HepG2 (cell line): ENCODE data around the gene CRYBA2. TPM values are rescaled to one million over a fixed set of nuclear protein-coding genes. Genes with fewer than 3 reads are reported as not detected.

Experiments used
- AGO2 ChIP-seq: fragments of 200-400 bp; formaldehyde crosslinking; optimal IDR thresholded peaks from 2 replicates; pipeline ENCODE3; 2017; ENCODE audit warnings: mild to moderate bottlenecking, low read depth, low read length, moderate library complexity
- AKAP8 ChIP-seq: sonication (generic); formaldehyde crosslinking; IDR thresholded peaks from 2 replicates; pipeline ENCODE4 v1.5.1; 2020; ENCODE audit warnings: mild to moderate bottlenecking, missing genetic modification reagents
- ATF7 ChIP-seq, 2 experiments: fragments of 450-650 bp in 1 of 2; sonication (generic) in 1 of 2; formaldehyde crosslinking in 1 of 2; IDR thresholded peaks; 2 replicates each; pipeline versions ENCODE4 v1.4.0 to v1.6.1; 2016 to 2020; ENCODE audit warnings: antibody characterized with exemption in 1 of 2, mild to moderate bottlenecking in 1 of 2, missing genetic modification reagents in 1 of 2
- BCL6 ChIP-seq: IDR thresholded peaks from 2 replicates; pipeline ENCODE4 v1.6.1; 2016; ENCODE audit warnings: missing genetic modification reagents, missing compliant biosample characterization
- BRD4 ChIP-seq: sonication (generic); formaldehyde crosslinking; IDR thresholded peaks from 2 replicates; pipeline ENCODE4 v1.4.0; 2020; ENCODE audit warnings: missing genetic modification reagents
- HCFC1 ChIP-seq: fragments of 150-350 bp; IDR thresholded peaks from 2 replicates; pipeline ENCODE4 v1.6.1; 2014; ENCODE audit warnings: low read depth, low read length
- KDM4B ChIP-seq: sonication (generic); formaldehyde crosslinking; IDR thresholded peaks from 2 replicates; pipeline ENCODE4 v1.4.0; 2020; ENCODE audit warnings: missing genetic modification reagents
- NFKBIZ ChIP-seq: IDR thresholded peaks from 2 replicates; pipeline ENCODE4 v1.6.1; 2018; ENCODE audit warnings: missing genetic modification reagents, missing compliant biosample characterization
- RFXAP ChIP-seq: sonication (generic); formaldehyde crosslinking; IDR thresholded peaks from 2 replicates; pipeline ENCODE4 v1.4.0; 2020; ENCODE audit warnings: missing genetic modification reagents, borderline replicate concordance
- SAP130 ChIP-seq: IDR thresholded peaks from 2 replicates; pipeline ENCODE4 v1.6.1; 2016; ENCODE audit warnings: low read depth
- SNAPC2 ChIP-seq: sonication (generic); formaldehyde crosslinking; IDR thresholded peaks from 2 replicates; pipeline ENCODE4 v1.8.1; 2022; ENCODE audit warnings: mild to moderate bottlenecking, missing genetic modification reagents
- SP4 ChIP-seq: sonication (generic); formaldehyde crosslinking; IDR thresholded peaks from 2 replicates; pipeline ENCODE4 v1.8.1; 2023; ENCODE audit warnings: mild to moderate bottlenecking, missing genetic modification reagents
- SYNCRIP ChIP-seq: fragments of 200-400 bp; formaldehyde crosslinking; IDR thresholded peaks from 2 replicates; pipeline ENCODE4 v1.6.1; 2018; ENCODE audit warnings: mild to moderate bottlenecking, low read depth, low read length; ENCODE audit not compliant: insufficient read depth
- TGIF2 ChIP-seq: IDR thresholded peaks from 2 replicates; pipeline ENCODE4 v1.6.1; 2016; ENCODE audit warnings: control low read depth, missing compliant biosample characterization
- ZNF607 ChIP-seq: sonication (generic); formaldehyde crosslinking; IDR thresholded peaks from 2 replicates; pipeline ENCODE4 v1.5.1; 2020; ENCODE audit warnings: missing genetic modification reagents, mild to moderate bottlenecking, borderline replicate concordance
- polyA plus RNA-seq, 8 experiments: library from polyadenylated mRNA; depleted of rRNA in 3 of 8; stranded (reverse) in 7 of 8; unstranded in 1 of 8; fragments of >200 nt; fragmentation: Illumina TruSeq in 4 of 8; extraction: Trizol in 4 of 8; gene quantifications; 2 replicates each; pipeline versions ENCODE4 v1.2.1 to v1.2.3, GENCODE V29; 2011 to 2016; ENCODE audit warnings: low read depth in 4 of 8, missing spikeins in 1 of 8, mixed read lengths in 1 of 8; ENCODE audit not compliant: insufficient read depth in 1 of 8
- total RNA-seq, 5 experiments: library from RNA; depleted of rRNA; stranded (reverse); fragments of >200 nt; fragmentation: Illumina TruSeq; extraction: Trizol; gene quantifications; 2 replicates each; pipeline ENCODE4 v1.2.3, GENCODE V29; 2016; ENCODE audit warnings: low read depth in 1 of 5
- TF ChIP-seq, protein P1 (sequence below): sonication (generic); formaldehyde crosslinking; IDR thresholded peaks from 2 replicates; pipeline ENCODE4 v1.5.0; 2020; ENCODE audit warnings: missing genetic modification reagents
- TF ChIP-seq, protein P2 (sequence below): sonication (generic); formaldehyde crosslinking; IDR thresholded peaks from 2 replicates; pipeline ENCODE4 v1.5.1; 2020; ENCODE audit warnings: missing genetic modification reagents, mild to moderate bottlenecking, borderline replicate concordance
- TF ChIP-seq, protein P3 (sequence below): sonication (generic); formaldehyde crosslinking; IDR thresholded peaks from 2 replicates; pipeline ENCODE4 v1.4.0; 2020; ENCODE audit warnings: missing genetic modification reagents
- TF ChIP-seq, protein P4 (sequence below): sonication (generic); formaldehyde crosslinking; IDR thresholded peaks from 2 replicates; pipeline ENCODE4 v1.4.0; 2020; ENCODE audit warnings: missing genetic modification reagents
- TF ChIP-seq, protein P5 (sequence below): sonication (generic); formaldehyde crosslinking; IDR thresholded peaks from 2 replicates; pipeline ENCODE4 v1.8.1; 2023; ENCODE audit warnings: mild to moderate bottlenecking, missing genetic modification reagents

The CRYBA2 gene
- total and polyA plus RNA-seq, 2 of the 13 experiments (the other 11 are each of a cell fraction or from before 2014, with no cell fraction given), result not detected

DNA sequence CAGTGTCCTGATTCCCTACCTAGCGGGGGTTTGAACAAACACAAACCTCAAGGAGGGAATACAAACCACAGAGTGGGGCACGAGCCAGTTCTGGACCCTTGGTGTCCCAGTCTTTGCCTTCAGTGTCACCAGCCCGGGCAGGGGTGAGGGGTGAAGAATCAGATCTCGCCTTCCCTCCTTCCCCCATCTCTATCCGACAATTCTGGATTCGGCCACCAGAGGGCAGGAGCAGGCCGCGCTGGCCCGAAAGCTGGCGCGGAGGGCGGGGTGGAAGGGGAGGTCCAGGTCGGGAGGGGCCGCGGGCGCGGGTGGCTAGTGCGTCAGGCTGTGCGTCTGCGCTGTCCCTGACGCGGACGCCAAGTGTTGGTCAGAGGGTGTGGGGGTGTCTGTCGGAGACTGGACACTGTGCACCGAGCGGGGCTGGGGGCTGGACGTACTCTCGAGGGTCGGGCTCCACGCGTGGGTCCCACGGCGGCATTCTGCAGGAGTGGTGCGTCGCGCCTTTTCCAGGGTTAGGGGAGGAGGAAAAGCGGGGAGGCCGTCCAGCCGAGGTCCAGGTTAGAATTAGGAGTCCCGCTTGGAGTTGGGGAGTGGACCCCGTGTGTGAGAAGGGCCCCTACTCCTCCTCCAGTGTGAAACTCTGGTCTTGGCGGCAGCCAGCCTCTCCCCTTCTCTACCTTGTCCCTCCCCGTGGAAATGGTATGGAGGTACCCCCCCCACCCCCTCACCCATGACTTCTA, 2.9 kb upstream of the CRYBA2 start (continued):
- 0 out of 2 replicates have a peak, but pooled peaks have one; percentile 37 for TF ChIP-seq AKAP8 (CRISPR knock-in tag)
- 0 out of 2 replicates have a peak, but pooled peaks have one; percentile 60 for TF ChIP-seq SNAPC2
- TF ChIP-seq NFKBIZ (CRISPR knock-in tag), result 0 out of 2 replicates have a peak, but pooled peaks have one; percentile 49
- no peak for TF ChIP-seq ATF7 (IDR thresholded peaks at IDR 0.05)
- no peak for TF ChIP-seq ATF7 (CRISPR knock-in tag; IDR thresholded peaks at IDR 0.05)
- TF ChIP-seq, protein P1, sequence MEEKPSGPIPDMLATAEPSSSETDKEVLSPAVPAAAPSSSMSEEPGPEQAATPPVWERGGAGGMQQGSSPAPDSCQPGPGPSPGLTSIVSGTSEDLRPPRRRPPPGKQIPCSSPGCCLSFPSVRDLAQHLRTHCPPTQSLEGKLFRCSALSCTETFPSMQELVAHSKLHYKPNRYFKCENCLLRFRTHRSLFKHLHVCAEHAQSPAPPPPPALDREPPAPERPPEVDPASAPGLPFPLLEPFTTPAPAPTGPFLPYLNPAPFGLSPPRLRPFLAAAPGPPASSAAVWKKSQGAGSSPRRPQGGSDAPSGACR (CRISPR knock-in tag), result 0 out of 2 replicates have a peak, but pooled peaks have one; percentile 47
- TF ChIP-seq HCFC1, result no peak
- TF ChIP-seq, protein P2, sequence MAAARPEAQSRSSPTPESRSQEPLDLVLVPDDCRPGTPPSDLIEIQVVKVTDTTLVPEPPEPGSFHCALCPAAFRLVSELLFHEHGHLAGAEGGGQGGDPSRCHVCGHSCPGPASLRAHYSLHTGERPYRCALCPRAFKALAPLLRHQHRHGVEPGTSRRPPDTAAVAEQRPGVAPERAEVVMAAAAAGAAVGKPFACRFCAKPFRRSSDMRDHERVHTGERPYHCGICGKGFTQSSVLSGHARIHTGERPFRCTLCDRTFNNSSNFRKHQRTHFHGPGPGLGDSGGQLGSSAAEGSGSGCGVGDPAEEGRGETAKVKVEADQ (CRISPR knock-in tag), result no peak
- peak; percentile 46 for TF ChIP-seq SAP130 (CRISPR knock-in tag)
- no peak for TF ChIP-seq RFXAP (CRISPR knock-in tag)
- no peak for TF ChIP-seq BRD4 (CRISPR knock-in tag)
- TF ChIP-seq, protein P3, sequence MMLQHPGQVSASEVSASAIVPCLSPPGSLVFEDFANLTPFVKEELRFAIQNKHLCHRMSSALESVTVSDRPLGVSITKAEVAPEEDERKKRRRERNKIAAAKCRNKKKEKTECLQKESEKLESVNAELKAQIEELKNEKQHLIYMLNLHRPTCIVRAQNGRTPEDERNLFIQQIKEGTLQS (CRISPR knock-in tag), result no peak; the same call in 1 of the 2 replicates
- TF ChIP-seq AGO2, result no peak
- TF ChIP-seq, protein P4, sequence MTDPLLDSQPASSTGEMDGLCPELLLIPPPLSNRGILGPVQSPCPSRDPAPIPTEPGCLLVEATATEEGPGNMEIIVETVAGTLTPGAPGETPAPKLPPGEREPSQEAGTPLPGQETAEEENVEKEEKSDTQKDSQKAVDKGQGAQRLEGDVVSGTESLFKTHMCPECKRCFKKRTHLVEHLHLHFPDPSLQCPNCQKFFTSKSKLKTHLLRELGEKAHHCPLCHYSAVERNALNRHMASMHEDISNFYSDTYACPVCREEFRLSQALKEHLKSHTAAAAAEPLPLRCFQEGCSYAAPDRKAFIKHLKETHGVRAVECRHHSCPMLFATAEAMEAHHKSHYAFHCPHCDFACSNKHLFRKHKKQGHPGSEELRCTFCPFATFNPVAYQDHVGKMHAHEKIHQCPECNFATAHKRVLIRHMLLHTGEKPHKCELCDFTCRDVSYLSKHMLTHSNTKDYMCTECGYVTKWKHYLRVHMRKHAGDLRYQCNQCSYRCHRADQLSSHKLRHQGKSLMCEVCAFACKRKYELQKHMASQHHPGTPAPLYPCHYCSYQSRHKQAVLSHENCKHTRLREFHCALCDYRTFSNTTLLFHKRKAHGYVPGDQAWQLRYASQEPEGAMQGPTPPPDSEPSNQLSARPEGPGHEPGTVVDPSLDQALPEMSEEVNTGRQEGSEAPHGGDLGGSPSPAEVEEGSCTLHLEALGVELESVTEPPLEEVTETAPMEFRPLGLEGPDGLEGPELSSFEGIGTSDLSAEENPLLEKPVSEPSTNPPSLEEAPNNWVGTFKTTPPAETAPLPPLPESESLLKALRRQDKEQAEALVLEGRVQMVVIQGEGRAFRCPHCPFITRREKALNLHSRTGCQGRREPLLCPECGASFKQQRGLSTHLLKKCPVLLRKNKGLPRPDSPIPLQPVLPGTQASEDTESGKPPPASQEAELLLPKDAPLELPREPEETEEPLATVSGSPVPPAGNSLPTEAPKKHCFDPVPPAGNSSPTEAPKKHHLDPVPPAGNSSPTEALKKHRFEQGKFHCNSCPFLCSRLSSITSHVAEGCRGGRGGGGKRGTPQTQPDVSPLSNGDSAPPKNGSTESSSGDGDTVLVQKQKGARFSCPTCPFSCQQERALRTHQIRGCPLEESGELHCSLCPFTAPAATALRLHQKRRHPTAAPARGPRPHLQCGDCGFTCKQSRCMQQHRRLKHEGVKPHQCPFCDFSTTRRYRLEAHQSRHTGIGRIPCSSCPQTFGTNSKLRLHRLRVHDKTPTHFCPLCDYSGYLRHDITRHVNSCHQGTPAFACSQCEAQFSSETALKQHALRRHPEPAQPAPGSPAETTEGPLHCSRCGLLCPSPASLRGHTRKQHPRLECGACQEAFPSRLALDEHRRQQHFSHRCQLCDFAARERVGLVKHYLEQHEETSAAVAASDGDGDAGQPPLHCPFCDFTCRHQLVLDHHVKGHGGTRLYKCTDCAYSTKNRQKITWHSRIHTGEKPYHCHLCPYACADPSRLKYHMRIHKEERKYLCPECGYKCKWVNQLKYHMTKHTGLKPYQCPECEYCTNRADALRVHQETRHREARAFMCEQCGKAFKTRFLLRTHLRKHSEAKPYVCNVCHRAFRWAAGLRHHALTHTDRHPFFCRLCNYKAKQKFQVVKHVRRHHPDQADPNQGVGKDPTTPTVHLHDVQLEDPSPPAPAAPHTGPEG, result no peak
- TF ChIP-seq TGIF2 (CRISPR knock-in tag), result no peak
- no peak; the same call in 1 of the 2 replicates for TF ChIP-seq SP4 (CRISPR knock-in tag)
- 0 out of 2 replicates have a peak, but pooled peaks have one; percentile 29 for TF ChIP-seq KDM4B (CRISPR knock-in tag)
- TF ChIP-seq ZNF607 (CRISPR knock-in tag), result no peak
- TF ChIP-seq, protein P5, sequence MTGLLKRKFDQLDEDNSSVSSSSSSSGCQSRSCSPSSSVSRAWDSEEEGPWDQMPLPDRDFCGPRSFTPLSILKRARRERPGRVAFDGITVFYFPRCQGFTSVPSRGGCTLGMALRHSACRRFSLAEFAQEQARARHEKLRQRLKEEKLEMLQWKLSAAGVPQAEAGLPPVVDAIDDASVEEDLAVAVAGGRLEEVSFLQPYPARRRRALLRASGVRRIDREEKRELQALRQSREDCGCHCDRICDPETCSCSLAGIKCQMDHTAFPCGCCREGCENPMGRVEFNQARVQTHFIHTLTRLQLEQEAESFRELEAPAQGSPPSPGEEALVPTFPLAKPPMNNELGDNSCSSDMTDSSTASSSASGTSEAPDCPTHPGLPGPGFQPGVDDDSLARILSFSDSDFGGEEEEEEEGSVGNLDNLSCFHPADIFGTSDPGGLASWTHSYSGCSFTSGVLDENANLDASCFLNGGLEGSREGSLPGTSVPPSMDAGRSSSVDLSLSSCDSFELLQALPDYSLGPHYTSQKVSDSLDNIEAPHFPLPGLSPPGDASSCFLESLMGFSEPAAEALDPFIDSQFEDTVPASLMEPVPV, result peak; percentile 65; the same call in 1 of the 2 replicates
- TF ChIP-seq SYNCRIP, result no peak
- peak; percentile 53; the same call in 1 of the 2 replicates for TF ChIP-seq BCL6 (CRISPR knock-in tag)
